AG09309 (cell line): ENCODE measurements around the gene NRP1.
A peak's percentile ranks its signal among the peaks of the same experiment; 100 is the strongest.

ENCODE experiments used
- DNase-seq: peaks from one replicate; pipeline ENCODE4 v3.0.0-alpha.2; 2010; ENCODE audit warnings: low read depth
- H3K4me3 ChIP-seq: 2 replicates; pipeline ENCODE4 v1.5.1; 2011; ENCODE audit warnings: mild to moderate bottlenecking, low read depth, low read length, moderate library complexity; ENCODE audit not compliant: control insufficient read depth
- CTCF ChIP-seq: IDR thresholded peaks from 2 replicates; pipeline ENCODE4 v1.5.1; 2011; ENCODE audit warnings: mild to moderate bottlenecking, low read depth, low read length, inconsistent platforms; ENCODE audit not compliant: insufficient read depth, control insufficient read depth; ENCODE audit errors: missing control alignments

NRP1 gene

GRCh38 chr10:33365871-33366411 is 31.5 kb upstream of the NRP1 start:
- TF ChIP-seq CTCF: no peak
- no peak overlapping the region for H3K4me3 ChIP-seq
- peak; percentile 92 for DNase-seq

DNA sequence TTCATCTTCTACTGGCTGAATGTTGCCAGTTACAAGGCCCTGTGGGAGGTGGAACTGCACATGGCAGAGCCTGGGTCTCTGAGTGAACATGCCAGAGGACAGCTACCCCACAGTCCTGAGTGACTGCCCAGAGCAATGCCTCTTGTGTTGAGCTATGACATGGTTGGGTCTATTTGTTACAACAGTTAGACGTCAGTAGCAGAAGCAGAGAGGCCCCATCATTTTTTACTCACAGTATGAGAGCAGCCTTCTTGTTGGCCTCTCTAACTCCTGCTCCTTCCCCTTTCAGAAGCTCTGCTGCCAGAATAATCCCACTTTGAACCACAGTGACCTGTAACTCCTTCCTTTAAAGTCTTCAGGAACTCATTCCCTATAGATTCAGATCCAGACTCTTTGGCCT is 30.8 kb upstream of the NRP1 start:
- DNase-seq: no peak
- H3K4me3 ChIP-seq: no peak overlapping the region
- TF ChIP-seq CTCF: no peak

DNA sequence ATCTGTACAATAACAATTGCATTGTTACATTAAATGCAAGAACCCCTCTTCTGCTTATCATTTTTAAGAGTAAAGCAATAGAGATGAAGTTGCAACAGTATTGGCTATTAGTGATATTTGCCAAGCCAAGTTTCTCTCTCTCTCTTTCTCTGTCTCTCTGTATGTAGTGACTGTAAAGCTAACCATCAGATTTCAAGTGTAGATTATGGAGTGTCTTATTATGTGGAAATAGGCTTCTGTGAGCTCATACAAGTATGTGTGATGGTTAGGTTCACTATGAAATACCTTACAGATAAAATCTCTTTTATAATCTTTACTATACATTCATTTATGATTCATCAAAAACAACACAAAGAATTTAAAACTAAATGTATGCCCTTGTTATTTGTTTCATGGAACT is 28.6 kb upstream of the NRP1 start:
- TF ChIP-seq CTCF: no peak
- DNase-seq: no peak
- no peak overlapping the region for H3K4me3 ChIP-seq

DNA sequence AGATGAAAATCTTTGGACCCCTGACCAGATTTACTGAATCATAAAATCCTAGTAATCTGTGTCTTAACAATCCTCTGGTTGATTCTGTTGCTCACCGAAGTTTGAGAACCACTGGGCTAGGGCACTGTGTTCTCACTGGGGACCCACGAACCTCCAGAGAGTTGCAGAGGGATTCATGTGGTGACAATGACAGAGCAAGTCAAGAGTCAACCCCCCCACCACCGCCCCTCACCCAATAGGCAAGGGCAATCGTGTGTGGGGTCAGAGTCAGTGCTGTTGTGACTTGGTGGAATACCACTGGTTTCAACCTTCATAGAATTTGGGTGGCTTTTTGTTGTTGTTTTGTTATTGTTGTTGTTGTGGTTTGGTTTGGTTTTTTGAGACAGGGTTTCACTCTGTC is 23.5 kb upstream of the NRP1 start:
- DNase-seq: no peak
- H3K4me3 ChIP-seq: no peak overlapping the region
- TF ChIP-seq CTCF: no peak

GRCh38 chr10:33355274-33355673 is 20.8 kb upstream of the NRP1 start:
- TF ChIP-seq CTCF: no peak
- no peak for DNase-seq
- no peak overlapping the region for H3K4me3 ChIP-seq

DNA sequence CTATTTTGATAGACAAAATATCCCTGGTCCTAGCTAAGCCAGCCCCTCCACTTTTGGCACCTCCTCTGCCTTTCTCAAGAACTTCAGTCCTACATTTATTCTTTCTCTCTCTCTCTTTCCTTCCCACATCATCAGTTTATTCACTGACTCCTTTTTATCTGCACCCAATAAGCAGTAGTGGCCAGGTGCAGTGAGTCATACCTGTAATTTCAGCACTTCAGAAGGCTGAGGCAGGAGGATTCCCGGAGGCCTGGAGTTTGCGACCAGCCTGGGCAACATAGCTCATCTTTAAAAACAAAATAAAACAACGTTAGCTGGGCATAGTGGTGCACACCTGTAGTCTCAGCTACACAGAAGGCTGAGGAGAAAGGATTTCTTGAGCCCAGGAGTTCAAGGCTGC is 19.4 kb upstream of the NRP1 start:
- TF ChIP-seq CTCF: no peak
- H3K4me3 ChIP-seq: no peak overlapping the region
- no peak for DNase-seq

DNA sequence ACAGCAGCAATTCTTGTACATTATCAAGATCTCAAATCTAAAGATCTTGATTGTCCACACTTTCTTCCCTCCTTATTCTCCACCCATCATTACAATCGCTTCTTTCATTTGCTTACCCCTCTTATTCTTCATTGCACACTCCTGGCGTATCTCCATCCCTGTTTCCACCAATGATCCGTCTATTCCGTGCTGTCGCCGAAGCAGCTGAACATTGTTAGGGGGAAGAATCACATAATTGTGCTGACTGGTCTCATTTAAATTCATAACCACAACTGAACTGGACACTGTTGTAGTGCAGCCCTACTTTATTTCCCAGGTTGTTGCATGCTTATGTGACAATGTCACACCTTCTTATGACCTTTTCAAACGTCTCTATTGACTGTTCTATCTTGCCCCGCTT is 18.9 kb upstream of the NRP1 start:
- no peak for DNase-seq
- no peak for TF ChIP-seq CTCF
- H3K4me3 ChIP-seq: no peak overlapping the region
